ENCODE measurements around the gene TNIK.

Gene TNIK

GRCh38 chr3:171444001-171444690, 16.1 kb downstream of the TNIK start:
- no peak overlapping the region for H3K4me3 ChIP-seq (ENCODE audit: low read depth, low read length, poor library complexity, severe bottlenecking)
- H3K27ac ChIP-seq (ENCODE audit: low read depth, low read length, poor library complexity, severe bottlenecking), result no peak overlapping the region
- no peaks in the 10 kb centered on the region for H4K20me1 ChIP-seq (ENCODE audit: insufficient read depth, low read length)
- no peak overlapping the region for H2AFZ ChIP-seq (ENCODE audit: low read length)
- H3F3A ChIP-seq (ENCODE audit: insufficient read depth, low read length), result no peaks in the 10 kb centered on the region
- no peaks in the 10 kb centered on the region for H3K9me2 ChIP-seq (ENCODE audit: low read depth, low read length)
- H3K9me3 ChIP-seq (ENCODE audit: low read length), result no peaks in the 10 kb centered on the region
- no peaks in the 10 kb centered on the region for H3K27me3 ChIP-seq (ENCODE audit: insufficient read depth, low read length)
- no peak overlapping the region for H3K9ac ChIP-seq (ENCODE audit: low read length)
- TF ChIP-seq EZH2 (IDR thresholded peaks at IDR 0.05; ENCODE audit: borderline replicate concordance, low read length) (no peak), CTCF (IDR thresholded peaks at IDR 0.05; ENCODE audit: low read length) (no peak)
- no peaks in the 10 kb centered on the region for H3K36me3 ChIP-seq (ENCODE audit: insufficient read depth, low read length)
- H3K4me1 ChIP-seq (ENCODE audit: insufficient read depth, low read length, severe bottlenecking), result no peaks in the 10 kb centered on the region
- H3K4me2 ChIP-seq (ENCODE audit: low read length), result no peak overlapping the region
- no peaks in the 10 kb centered on the region for H3K79me2 ChIP-seq (ENCODE audit: insufficient read depth, low read length)

GRCh38 chr3:171443211-171443957, 16.8 kb downstream of the TNIK start:
- no peaks in the 10 kb centered on the region for H3K9me2 ChIP-seq (ENCODE audit: low read depth, low read length)
- no peaks in the 10 kb centered on the region for H3F3A ChIP-seq (ENCODE audit: insufficient read depth, low read length)
- H3K4me1 ChIP-seq (ENCODE audit: insufficient read depth, low read length, severe bottlenecking), result no peaks in the 10 kb centered on the region
- H4K20me1 ChIP-seq (ENCODE audit: insufficient read depth, low read length), result no peaks in the 10 kb centered on the region
- H3K4me3 ChIP-seq (ENCODE audit: low read depth, low read length, poor library complexity, severe bottlenecking), result no peak overlapping the region
- H3K36me3 ChIP-seq (ENCODE audit: insufficient read depth, low read length), result no peaks in the 10 kb centered on the region
- no peak overlapping the region for H3K27ac ChIP-seq (ENCODE audit: low read depth, low read length, poor library complexity, severe bottlenecking)
- no peaks in the 10 kb centered on the region for H3K27me3 ChIP-seq (ENCODE audit: insufficient read depth, low read length)
- no peaks in the 10 kb centered on the region for H3K79me2 ChIP-seq (ENCODE audit: insufficient read depth, low read length)
- H3K9me3 ChIP-seq (ENCODE audit: low read length), result no peaks in the 10 kb centered on the region
- H3K9ac ChIP-seq (ENCODE audit: low read length), result no peak overlapping the region
- H2AFZ ChIP-seq (ENCODE audit: low read length), result no peak overlapping the region
- TF ChIP-seq CTCF (IDR thresholded peaks at IDR 0.05; ENCODE audit: low read length) (no peak), EZH2 (IDR thresholded peaks at IDR 0.05; ENCODE audit: borderline replicate concordance, low read length) (no peak)
- no peak overlapping the region for H3K4me2 ChIP-seq (ENCODE audit: low read length)

GRCh38 chr3:171442184-171442583, 18.0 kb downstream of the TNIK start:
- Histone ChIP-seq H3K27ac (ENCODE audit: low read depth, low read length, poor library complexity, severe bottlenecking) (no peak overlapping the region), H3K9ac (ENCODE audit: low read length) (no peak overlapping the region), H2AFZ (ENCODE audit: low read length) (no peak overlapping the region), H3K4me2 (ENCODE audit: low read length) (no peak overlapping the region), H3K4me1 (ENCODE audit: insufficient read depth, low read length, severe bottlenecking) (no peaks in the 10 kb centered on the region), H3F3A (ENCODE audit: insufficient read depth, low read length) (no peaks in the 10 kb centered on the region), H3K36me3 (ENCODE audit: insufficient read depth, low read length) (no peaks in the 10 kb centered on the region), H3K9me3 (ENCODE audit: low read length) (no peaks in the 10 kb centered on the region), H4K20me1 (ENCODE audit: insufficient read depth, low read length) (no peaks in the 10 kb centered on the region), H3K27me3 (ENCODE audit: insufficient read depth, low read length) (no peaks in the 10 kb centered on the region), H3K79me2 (ENCODE audit: insufficient read depth, low read length) (no peaks in the 10 kb centered on the region), H3K4me3 (ENCODE audit: low read depth, low read length, poor library complexity, severe bottlenecking) (no peak overlapping the region), H3K9me2 (ENCODE audit: low read depth, low read length) (no peaks in the 10 kb centered on the region)
- TF ChIP-seq CTCF (IDR thresholded peaks at IDR 0.05; ENCODE audit: low read length) (no peak), EZH2 (IDR thresholded peaks at IDR 0.05; ENCODE audit: borderline replicate concordance, low read length) (no peak)

Data from OCI-LY1 (cell line).